Activated T-cell treated with anti-CD3 and anti-CD28 coated beads, Interleukin-2, amount 50 U/mL, for 24 hours (primary cell): ENCODE data around the gene SH2D2A.

ENCODE experiments used
- DNase-seq: peaks from one replicate; pipeline ENCODE4 v3.0.0-alpha.2; 2020
- H3K27ac Mint-ChIP-seq: 2 replicates; pipeline ENCODE4 v1.8.0; 2020; ENCODE audit warnings: mild to moderate bottlenecking, mixed read lengths
- H3K27me3 Mint-ChIP-seq: 2 replicates; pipeline ENCODE4 v1.8.0; 2020; ENCODE audit warnings: mixed read lengths
- H3K36me3 Mint-ChIP-seq: 2 replicates; pipeline ENCODE4 v1.8.0; 2020; ENCODE audit warnings: low read depth, mixed read lengths
- H3K4me1 Mint-ChIP-seq: 2 replicates; pipeline ENCODE4 v1.8.0; 2020; ENCODE audit warnings: low read depth, mixed read lengths
- H3K4me3 Mint-ChIP-seq: 2 replicates; pipeline ENCODE4 v1.8.0; 2020; ENCODE audit warnings: mild to moderate bottlenecking, moderate library complexity, mixed read lengths
- H3K9me3 Mint-ChIP-seq: 2 replicates; pipeline ENCODE4 v1.8.0; 2020; ENCODE audit warnings: mixed read lengths

SH2D2A gene

GRCh38 chr1:156794506-156795373 lies 21.9 kb downstream of the SH2D2A start:
- Mint-ChIP-seq H3K9me3 (no peaks in the 10 kb centered on the region), H3K4me3 (no peak overlapping the region), H3K27me3 (no peaks in the 10 kb centered on the region), H3K4me1 (peaks cover 1% of the 10 kb centered on the region), H3K36me3 (peaks cover 91% of the 10 kb centered on the region), H3K27ac (peak overlapping the region; percentile 22)
- no peak for DNase-seq

- H3K4me1 Mint-ChIP-seq = peaks cover 1% of the 10 kb centered on the region
- no peak for DNase-seq
- H3K4me3 Mint-ChIP-seq = no peak overlapping the region
- H3K36me3 Mint-ChIP-seq = peaks cover 86% of the 10 kb centered on the region
- H3K27ac Mint-ChIP-seq = no peak overlapping the region
- no peaks in the 10 kb centered on the region for H3K27me3 Mint-ChIP-seq
- H3K9me3 Mint-ChIP-seq = no peaks in the 10 kb centered on the region
Observed at GRCh38 chr1:156789621-156790318, 26.9 kb downstream of the SH2D2A start.

GRCh38 chr1:156788136-156788535 lies 28.5 kb downstream of the SH2D2A start:
- no peaks in the 10 kb centered on the region for H3K9me3 Mint-ChIP-seq
- no peak overlapping the region for H3K4me3 Mint-ChIP-seq
- no peaks in the 10 kb centered on the region for H3K27me3 Mint-ChIP-seq
- H3K4me1 Mint-ChIP-seq = no peaks in the 10 kb centered on the region
- peaks cover 84% of the 10 kb centered on the region for H3K36me3 Mint-ChIP-seq
- DNase-seq = no peak
- no peak overlapping the region for H3K27ac Mint-ChIP-seq

GRCh38 chr1:156786640-156787039 lies 30.0 kb downstream of the SH2D2A start:
- Mint-ChIP-seq H3K27ac (peak overlapping the region; percentile 51), H3K27me3 (no peaks in the 10 kb centered on the region), H3K36me3 (peaks cover 85% of the 10 kb centered on the region), H3K9me3 (no peaks in the 10 kb centered on the region), H3K4me1 (peaks cover 7% of the 10 kb centered on the region), H3K4me3 (no peak overlapping the region)
- DNase-seq = no peak

- H3K4me3 Mint-ChIP-seq = no peak overlapping the region
- no peaks in the 10 kb centered on the region for H3K27me3 Mint-ChIP-seq
- H3K9me3 Mint-ChIP-seq = no peaks in the 10 kb centered on the region
- peaks cover 87% of the 10 kb centered on the region for H3K36me3 Mint-ChIP-seq
- no peak overlapping the region for H3K27ac Mint-ChIP-seq
- H3K4me1 Mint-ChIP-seq = peaks cover 15% of the 10 kb centered on the region
- DNase-seq = no peak
Observed at GRCh38 chr1:156785458-156785857, 31.2 kb downstream of the SH2D2A start.

GRCh38 chr1:156781585-156782186 lies 35.0 kb downstream of the SH2D2A start:
- H3K27ac Mint-ChIP-seq = peak overlapping the region; percentile 57
- H3K9me3 Mint-ChIP-seq = no peaks in the 10 kb centered on the region
- H3K4me1 Mint-ChIP-seq = peaks cover 29% of the 10 kb centered on the region
- H3K4me3 Mint-ChIP-seq = no peak overlapping the region
- no peak for DNase-seq
- peaks cover 71% of the 10 kb centered on the region for H3K36me3 Mint-ChIP-seq
- H3K27me3 Mint-ChIP-seq = no peaks in the 10 kb centered on the region

GRCh38 chr1:156777573-156777972 lies 39.1 kb downstream of the SH2D2A start:
- Mint-ChIP-seq H3K4me1 (peaks cover 59% of the 10 kb centered on the region), H3K9me3 (no peaks in the 10 kb centered on the region), H3K4me3 (no peak overlapping the region), H3K27me3 (no peaks in the 10 kb centered on the region), H3K27ac (peak overlapping the region; percentile 37), H3K36me3 (peaks cover 61% of the 10 kb centered on the region)
- no peak for DNase-seq

GRCh38 chr1:156776942-156777341 lies 39.7 kb downstream of the SH2D2A start:
- Mint-ChIP-seq H3K4me3 (no peak overlapping the region), H3K27me3 (no peaks in the 10 kb centered on the region), H3K36me3 (peaks cover 61% of the 10 kb centered on the region), H3K27ac (peak overlapping the region; percentile 37), H3K4me1 (peaks cover 61% of the 10 kb centered on the region), H3K9me3 (no peaks in the 10 kb centered on the region)
- DNase-seq = no peak

- H3K9me3 Mint-ChIP-seq = no peaks in the 10 kb centered on the region
- peaks cover 57% of the 10 kb centered on the region for H3K36me3 Mint-ChIP-seq
- no peaks in the 10 kb centered on the region for H3K27me3 Mint-ChIP-seq
- H3K27ac Mint-ChIP-seq = peak overlapping the region; percentile 70
- peaks cover 58% of the 10 kb centered on the region for H3K4me1 Mint-ChIP-seq
- DNase-seq = no peak
- no peak overlapping the region for H3K4me3 Mint-ChIP-seq
Observed at GRCh38 chr1:156775799-156776198, 40.8 kb downstream of the SH2D2A start.

- DNase-seq = no peak
- Mint-ChIP-seq H3K4me3 (no peak overlapping the region), H3K9me3 (no peaks in the 10 kb centered on the region), H3K4me1 (peaks cover 76% of the 10 kb centered on the region), H3K27me3 (no peaks in the 10 kb centered on the region), H3K27ac (peak overlapping the region; percentile 80), H3K36me3 (peaks cover 74% of the 10 kb centered on the region)
Observed at GRCh38 chr1:156773607-156774006, 43.0 kb downstream of the SH2D2A start.

GRCh38 chr1:156772728-156773497 lies 43.7 kb downstream of the SH2D2A start:
- Mint-ChIP-seq H3K4me3 (no peak overlapping the region), H3K27me3 (no peaks in the 10 kb centered on the region), H3K4me1 (peaks cover 75% of the 10 kb centered on the region), H3K9me3 (no peaks in the 10 kb centered on the region), H3K27ac (no peak overlapping the region), H3K36me3 (peaks cover 75% of the 10 kb centered on the region)
- DNase-seq = no peak

GRCh38 chr1:156772222-156772621 lies 44.4 kb downstream of the SH2D2A start:
- Mint-ChIP-seq H3K27ac (no peak overlapping the region), H3K9me3 (no peaks in the 10 kb centered on the region), H3K4me1 (peaks cover 70% of the 10 kb centered on the region), H3K4me3 (no peak overlapping the region), H3K36me3 (peaks cover 71% of the 10 kb centered on the region), H3K27me3 (no peaks in the 10 kb centered on the region)
- DNase-seq = no peak

- peaks cover 56% of the 10 kb centered on the region for H3K4me1 Mint-ChIP-seq
Observed at GRCh38 chr1:156768610-156769295, 47.9 kb downstream of the SH2D2A start.

More at GRCh38 chr1:156768610-156769295, 47.9 kb downstream of the SH2D2A start:
- no peak for DNase-seq
- Mint-ChIP-seq H3K36me3 (peaks cover 52% of the 10 kb centered on the region), H3K9me3 (no peaks in the 10 kb centered on the region), H3K27ac (no peak overlapping the region), H3K27me3 (no peaks in the 10 kb centered on the region), H3K4me3 (no peak overlapping the region)
